Liver (tissue), 9 donors: ENCODE data around the gene RHEB. TPM values are rescaled to one million over a fixed set of nuclear protein-coding genes. Genes with fewer than 3 reads are reported as not detected.

Experiments
- DNase-seq: peaks from one replicate; pipeline ENCODE4 v3.0.0-alpha.2; 2017; ENCODE audit warnings: low spot score
- H3K27ac ChIP-seq, 2 donors: one replicate each; pipeline ENCODE4 v1.7.0; 2013; ENCODE audit warnings: inconsistent platforms in 2 of 2, low read length in 2 of 2, control low read depth in 1 of 2, low read depth in 1 of 2, mild to moderate bottlenecking in 1 of 2
- H3K27me3 ChIP-seq, 4 donors: one replicate each; pipeline versions ENCODE4 v1.6.1 to v1.7.0; 2013; ENCODE audit warnings: low read length in 3 of 4, inconsistent platforms in 1 of 4, mild to moderate bottlenecking in 1 of 4, moderate library complexity in 1 of 4; ENCODE audit not compliant: control insufficient read depth in 4 of 4, insufficient read depth in 4 of 4
- H3K36me3 ChIP-seq, 4 donors: one replicate each; pipeline versions ENCODE4 v1.6.1 to v1.7.0; 2013; ENCODE audit warnings: low read length in 3 of 4, mild to moderate bottlenecking in 3 of 4, low read depth in 1 of 4, moderate library complexity in 1 of 4; ENCODE audit not compliant: control insufficient read depth in 4 of 4, insufficient read depth in 3 of 4
- H3K4me1 ChIP-seq, 4 donors: one replicate each; pipeline versions ENCODE4 v1.6.1 to v1.7.0; 2013; ENCODE audit warnings: low read length in 3 of 4, mild to moderate bottlenecking in 3 of 4, moderate library complexity in 1 of 4; ENCODE audit not compliant: control insufficient read depth in 4 of 4, insufficient read depth in 4 of 4
- H3K4me3 ChIP-seq, 3 donors: one replicate each; pipeline versions ENCODE4 v1.6.1 to v1.7.0; 2013; ENCODE audit warnings: low read length in 3 of 3, control low read depth in 1 of 3, low read depth in 1 of 3, mild to moderate bottlenecking in 1 of 3
- H3K9ac ChIP-seq, 2 donors: one replicate each; pipeline ENCODE4 v1.7.0; 2013; ENCODE audit warnings: low read length in 2 of 2, mild to moderate bottlenecking in 2 of 2, moderate library complexity in 2 of 2, control low read depth in 1 of 2, low read depth in 1 of 2
- H3K9me3 ChIP-seq, 4 donors: one replicate each; pipeline versions ENCODE4 v1.6.1 to v1.7.0; 2013; ENCODE audit warnings: low read length in 3 of 4; ENCODE audit not compliant: control insufficient read depth in 4 of 4
- EGR1 ChIP-seq, 2 donors: IDR thresholded peaks; 2 replicates each; pipeline ENCODE4 v1.6.1; 2016 to 2018; ENCODE audit warnings: antibody characterized with exemption in 2 of 2, low read depth in 2 of 2
- FOXA1 ChIP-seq: IDR thresholded peaks from 2 replicates; pipeline ENCODE4 v1.6.1; 2016; ENCODE audit warnings: antibody characterized with exemption
- FOXA2 ChIP-seq: IDR thresholded peaks from 2 replicates; pipeline ENCODE4 v1.6.1; 2016; ENCODE audit warnings: antibody characterized with exemption
- GABPA ChIP-seq, 2 donors: IDR thresholded peaks in 1 of 2; conservative IDR thresholded peaks in 1 of 2; 2 replicates each; pipeline ENCODE4 v1.6.1; 2016; ENCODE audit warnings: antibody characterized with exemption in 2 of 2, mild to moderate bottlenecking in 1 of 2, moderate library complexity in 1 of 2
- HNF4A ChIP-seq, 2 donors: conservative IDR thresholded peaks; 2 replicates each; pipeline ENCODE4 v1.6.1; 2016; ENCODE audit warnings: antibody characterized with exemption in 2 of 2, mild to moderate bottlenecking in 2 of 2
- HNF4G ChIP-seq: IDR thresholded peaks from 2 replicates; pipeline ENCODE4 v1.6.1; 2016; ENCODE audit warnings: antibody characterized with exemption
- JUND ChIP-seq, 2 donors: IDR thresholded peaks; 2 replicates each; pipeline ENCODE4 v1.6.1; 2016; ENCODE audit warnings: antibody characterized with exemption in 2 of 2
- NR2F2 ChIP-seq: IDR thresholded peaks from 2 replicates; pipeline ENCODE4 v1.6.1; 2016; ENCODE audit warnings: antibody characterized with exemption
- TAF1 ChIP-seq: conservative IDR thresholded peaks from 2 replicates; pipeline ENCODE4 v1.6.1; 2016; ENCODE audit warnings: antibody characterized with exemption, mild to moderate bottlenecking
- YY1 ChIP-seq: IDR thresholded peaks from 2 replicates; pipeline ENCODE4 v1.6.1; 2016; ENCODE audit warnings: antibody characterized with exemption, mild to moderate bottlenecking
- WGBS: extraction: QIAGEN DNeasy Blood & Tissue Kit; methylation state at CpG from one replicate; pipeline ENCODE4 v1.1.7; 2013; 5-methylcytosine and 5-hydroxymethylcytosine counted together
- polyA plus RNA-seq, 2 donors: library from polyadenylated mRNA; stranded (reverse) in 1 of 2; unstranded in 1 of 2; fragments of 200-250 nt in 1 of 2; fragments of >200 nt in 1 of 2; fragmentation: Nextera tagmentation in 1 of 2; extraction: Ambion mirVana in 1 of 2; gene quantifications; one replicate each; pipeline versions ENCODE4 v1.2.1 to v1.2.3, GENCODE V29; 2013 to 2015
- total RNA-seq, 2 donors: library from RNA; depleted of rRNA; stranded (reverse); fragments of >200 nt; gene quantifications; one replicate each; pipeline ENCODE4 v1.2.3, GENCODE V29; 2014
- TF ChIP-seq, protein P1 (sequence below): IDR thresholded peaks from 2 replicates; pipeline ENCODE4 v1.6.1; 2016; ENCODE audit warnings: antibody characterized with exemption
- TF ChIP-seq, protein P2 (sequence below): IDR thresholded peaks from 2 replicates; pipeline ENCODE4 v1.6.1; 2016; ENCODE audit warnings: antibody characterized with exemption, mild to moderate bottlenecking
- TF ChIP-seq, protein P3 (sequence below): IDR thresholded peaks from 2 replicates; pipeline ENCODE4 v1.6.1; 2016; ENCODE audit warnings: antibody characterized with exemption
- TF ChIP-seq, protein P4 (sequence below): fragments of 150-350 bp; IDR thresholded peaks from 2 replicates; pipeline ENCODE4 v1.5.1; 2017; ENCODE audit warnings: improper control_type of control experiment, low read depth, low read length; ENCODE audit not compliant: missing input control
- TF ChIP-seq, protein P5 (sequence below): IDR thresholded peaks from 2 replicates; pipeline ENCODE4 v1.6.1; 2016; ENCODE audit warnings: antibody characterized with exemption
- donor health status: healthy.
- donor health status: healthy.
- donor health status: healthy.
- donor health status: healthy.
- donor health status: healthy.

RHEB gene
- total and polyA plus RNA-seq, 4 donors: 29.5 to 59.0 (median 36.5) TPM

DNA sequence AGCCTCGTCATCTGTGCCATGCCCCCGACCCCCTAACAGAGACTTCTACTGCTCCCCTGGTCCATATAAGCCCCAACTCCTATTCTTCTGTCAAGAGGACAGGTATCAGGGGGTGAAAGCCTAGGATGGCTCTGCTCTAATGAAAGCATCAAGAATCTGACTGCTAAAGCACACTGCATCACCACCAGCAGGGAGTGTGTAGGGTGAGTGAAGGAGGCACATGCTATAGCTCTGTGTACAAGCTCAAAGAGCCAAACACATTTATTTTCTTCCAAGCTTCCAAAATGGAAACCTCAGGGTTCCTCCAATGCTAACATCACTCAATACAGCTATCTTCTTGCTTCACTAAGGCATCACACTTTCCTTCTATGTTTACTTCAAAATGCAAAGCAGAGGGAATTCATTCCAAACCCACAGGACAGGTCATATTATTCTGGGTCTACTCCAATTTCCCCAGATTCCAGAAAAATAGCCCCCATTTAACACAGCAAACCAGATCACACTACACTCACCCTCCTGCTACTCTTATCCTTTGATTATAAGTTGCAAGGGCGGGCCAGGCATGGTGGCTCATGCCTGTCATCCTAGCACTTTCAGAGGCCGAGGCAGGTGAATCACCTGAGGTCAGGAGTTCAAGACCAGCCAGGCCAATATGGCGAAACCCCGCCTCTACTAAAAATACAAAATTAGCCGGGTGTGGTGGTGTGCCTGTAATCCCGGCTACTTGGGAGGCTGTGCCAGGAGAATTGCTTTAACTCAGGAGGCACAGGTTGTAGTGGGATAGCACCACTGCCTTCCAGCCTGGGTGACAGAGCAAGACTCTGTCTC, 36.6 kb downstream of the RHEB start:
- Histone ChIP-seq H3K4me1 (no peaks in the 10 kb centered on the region), H3K9me3 (no peaks in the 10 kb centered on the region), H3K4me3 (no peak overlapping the region), H3K27me3 (no peaks in the 10 kb centered on the region), H3K9ac (no peak overlapping the region), H3K27ac (no peak overlapping the region), H3K36me3 (peaks cover 8 to 34% (median 17%) of the 10 kb centered on the region in 4 donors)
- no peak for DNase-seq
- TF ChIP-seq YY1 (no peak), TAF1 (no peak), HNF4G (no peak), JUND (IDR thresholded peaks at IDR 0.05) (no peak)
- WGBS: 94% methylated on average over 8 of the region's 8 CpGs

DNA sequence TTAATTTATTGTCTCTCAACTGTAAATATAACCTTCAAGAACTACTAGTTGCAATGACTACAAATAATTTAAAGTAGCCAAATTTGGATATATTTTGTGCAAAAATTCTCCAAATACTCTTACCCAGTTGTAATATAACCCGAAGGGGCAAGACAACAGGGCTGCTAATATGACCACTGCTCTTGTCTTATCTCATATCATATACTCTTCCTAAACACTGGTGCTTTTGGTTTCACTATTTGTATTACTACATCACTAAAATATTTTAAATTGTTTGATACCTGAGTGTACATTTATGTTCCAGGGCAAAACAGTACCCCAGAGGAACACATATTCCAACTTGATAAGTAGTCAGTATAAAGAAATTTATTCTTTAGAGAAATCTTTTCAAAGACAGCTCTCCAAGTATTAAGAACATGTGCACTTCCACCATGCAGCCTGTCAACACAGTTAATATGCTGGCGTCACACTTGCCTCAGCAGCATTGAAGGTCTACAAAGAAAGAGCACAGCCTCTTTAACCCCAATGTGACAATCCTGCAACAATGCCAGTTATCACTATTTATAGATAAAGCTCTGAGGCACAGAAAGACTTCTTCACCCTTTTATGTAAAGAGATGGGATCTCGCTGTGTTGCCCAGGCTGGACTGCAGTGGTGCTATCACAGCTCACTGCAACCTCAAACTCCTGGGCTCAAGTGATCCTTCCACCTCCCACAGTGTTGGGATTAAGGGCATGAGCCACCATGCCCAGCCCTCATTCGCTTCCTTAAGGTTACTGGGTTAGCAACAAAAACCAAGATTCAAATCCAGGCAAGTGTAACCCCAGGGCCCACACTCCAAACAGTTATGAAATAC, 37.8 kb downstream of the RHEB start:
- H3K4me1 ChIP-seq: no peaks in the 10 kb centered on the region
- no peaks in the 10 kb centered on the region for H3K9me3 ChIP-seq
- H3K36me3 ChIP-seq: peaks cover 8 to 26% (median 17%) of the 10 kb centered on the region in 4 donors
- no peak for TF ChIP-seq NR2F2
- TF ChIP-seq, protein P1, sequence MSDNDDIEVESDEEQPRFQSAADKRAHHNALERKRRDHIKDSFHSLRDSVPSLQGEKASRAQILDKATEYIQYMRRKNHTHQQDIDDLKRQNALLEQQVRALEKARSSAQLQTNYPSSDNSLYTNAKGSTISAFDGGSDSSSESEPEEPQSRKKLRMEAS: no peak
- no peak for TF ChIP-seq YY1
- no peak for TF ChIP-seq HNF4G
- TF ChIP-seq, protein P2, sequence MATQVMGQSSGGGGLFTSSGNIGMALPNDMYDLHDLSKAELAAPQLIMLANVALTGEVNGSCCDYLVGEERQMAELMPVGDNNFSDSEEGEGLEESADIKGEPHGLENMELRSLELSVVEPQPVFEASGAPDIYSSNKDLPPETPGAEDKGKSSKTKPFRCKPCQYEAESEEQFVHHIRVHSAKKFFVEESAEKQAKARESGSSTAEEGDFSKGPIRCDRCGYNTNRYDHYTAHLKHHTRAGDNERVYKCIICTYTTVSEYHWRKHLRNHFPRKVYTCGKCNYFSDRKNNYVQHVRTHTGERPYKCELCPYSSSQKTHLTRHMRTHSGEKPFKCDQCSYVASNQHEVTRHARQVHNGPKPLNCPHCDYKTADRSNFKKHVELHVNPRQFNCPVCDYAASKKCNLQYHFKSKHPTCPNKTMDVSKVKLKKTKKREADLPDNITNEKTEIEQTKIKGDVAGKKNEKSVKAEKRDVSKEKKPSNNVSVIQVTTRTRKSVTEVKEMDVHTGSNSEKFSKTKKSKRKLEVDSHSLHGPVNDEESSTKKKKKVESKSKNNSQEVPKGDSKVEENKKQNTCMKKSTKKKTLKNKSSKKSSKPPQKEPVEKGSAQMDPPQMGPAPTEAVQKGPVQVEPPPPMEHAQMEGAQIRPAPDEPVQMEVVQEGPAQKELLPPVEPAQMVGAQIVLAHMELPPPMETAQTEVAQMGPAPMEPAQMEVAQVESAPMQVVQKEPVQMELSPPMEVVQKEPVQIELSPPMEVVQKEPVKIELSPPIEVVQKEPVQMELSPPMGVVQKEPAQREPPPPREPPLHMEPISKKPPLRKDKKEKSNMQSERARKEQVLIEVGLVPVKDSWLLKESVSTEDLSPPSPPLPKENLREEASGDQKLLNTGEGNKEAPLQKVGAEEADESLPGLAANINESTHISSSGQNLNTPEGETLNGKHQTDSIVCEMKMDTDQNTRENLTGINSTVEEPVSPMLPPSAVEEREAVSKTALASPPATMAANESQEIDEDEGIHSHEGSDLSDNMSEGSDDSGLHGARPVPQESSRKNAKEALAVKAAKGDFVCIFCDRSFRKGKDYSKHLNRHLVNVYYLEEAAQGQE: no peak
- TF ChIP-seq JUND (IDR thresholded peaks at IDR 0.05): no peak
- no peak for TF ChIP-seq TAF1
- no peak for TF ChIP-seq FOXA1
- no peak for TF ChIP-seq EGR1 (IDR thresholded peaks at IDR 0.05; ENCODE audit: low read depth in 2 of 2)
- TF ChIP-seq, protein P3, sequence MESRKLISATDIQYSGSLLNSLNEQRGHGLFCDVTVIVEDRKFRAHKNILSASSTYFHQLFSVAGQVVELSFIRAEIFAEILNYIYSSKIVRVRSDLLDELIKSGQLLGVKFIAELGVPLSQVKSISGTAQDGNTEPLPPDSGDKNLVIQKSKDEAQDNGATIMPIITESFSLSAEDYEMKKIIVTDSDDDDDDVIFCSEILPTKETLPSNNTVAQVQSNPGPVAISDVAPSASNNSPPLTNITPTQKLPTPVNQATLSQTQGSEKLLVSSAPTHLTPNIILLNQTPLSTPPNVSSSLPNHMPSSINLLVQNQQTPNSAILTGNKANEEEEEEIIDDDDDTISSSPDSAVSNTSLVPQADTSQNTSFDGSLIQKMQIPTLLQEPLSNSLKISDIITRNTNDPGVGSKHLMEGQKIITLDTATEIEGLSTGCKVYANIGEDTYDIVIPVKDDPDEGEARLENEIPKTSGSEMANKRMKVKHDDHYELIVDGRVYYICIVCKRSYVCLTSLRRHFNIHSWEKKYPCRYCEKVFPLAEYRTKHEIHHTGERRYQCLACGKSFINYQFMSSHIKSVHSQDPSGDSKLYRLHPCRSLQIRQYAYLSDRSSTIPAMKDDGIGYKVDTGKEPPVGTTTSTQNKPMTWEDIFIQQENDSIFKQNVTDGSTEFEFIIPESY: no peak
- TF ChIP-seq, protein P4, sequence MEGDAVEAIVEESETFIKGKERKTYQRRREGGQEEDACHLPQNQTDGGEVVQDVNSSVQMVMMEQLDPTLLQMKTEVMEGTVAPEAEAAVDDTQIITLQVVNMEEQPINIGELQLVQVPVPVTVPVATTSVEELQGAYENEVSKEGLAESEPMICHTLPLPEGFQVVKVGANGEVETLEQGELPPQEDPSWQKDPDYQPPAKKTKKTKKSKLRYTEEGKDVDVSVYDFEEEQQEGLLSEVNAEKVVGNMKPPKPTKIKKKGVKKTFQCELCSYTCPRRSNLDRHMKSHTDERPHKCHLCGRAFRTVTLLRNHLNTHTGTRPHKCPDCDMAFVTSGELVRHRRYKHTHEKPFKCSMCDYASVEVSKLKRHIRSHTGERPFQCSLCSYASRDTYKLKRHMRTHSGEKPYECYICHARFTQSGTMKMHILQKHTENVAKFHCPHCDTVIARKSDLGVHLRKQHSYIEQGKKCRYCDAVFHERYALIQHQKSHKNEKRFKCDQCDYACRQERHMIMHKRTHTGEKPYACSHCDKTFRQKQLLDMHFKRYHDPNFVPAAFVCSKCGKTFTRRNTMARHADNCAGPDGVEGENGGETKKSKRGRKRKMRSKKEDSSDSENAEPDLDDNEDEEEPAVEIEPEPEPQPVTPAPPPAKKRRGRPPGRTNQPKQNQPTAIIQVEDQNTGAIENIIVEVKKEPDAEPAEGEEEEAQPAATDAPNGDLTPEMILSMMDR: no peak
- TF ChIP-seq FOXA2: no peak
- no peak for TF ChIP-seq HNF4A (conservative IDR thresholded peaks at IDR 0.05)
- TF ChIP-seq, protein P5, sequence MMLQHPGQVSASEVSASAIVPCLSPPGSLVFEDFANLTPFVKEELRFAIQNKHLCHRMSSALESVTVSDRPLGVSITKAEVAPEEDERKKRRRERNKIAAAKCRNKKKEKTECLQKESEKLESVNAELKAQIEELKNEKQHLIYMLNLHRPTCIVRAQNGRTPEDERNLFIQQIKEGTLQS: no peak
- TF ChIP-seq GABPA (IDR thresholded peaks at IDR 0.05 in 1 of 2, conservative IDR thresholded peaks at IDR 0.05 in 1 of 2): no peak
- H3K27ac ChIP-seq: no peak overlapping the region
- WGBS: 93% methylated on average over 4 of the region's 4 CpGs
- no peaks in the 10 kb centered on the region for H3K27me3 ChIP-seq
- H3K9ac ChIP-seq: no peak overlapping the region
- DNase-seq: no peak
- no peak overlapping the region for H3K4me3 ChIP-seq
